ENCODE results near the gene ADIPOR2.

ADIPOR2 gene

GRCh38 chr12:1737652-1738286, 46.9 kb downstream of the ADIPOR2 start:
- no peak for DNase-seq

- no peak for DNase-seq
Observed at GRCh38 chr12:1738446-1738845, 47.6 kb downstream of the ADIPOR2 start.

- no peak for DNase-seq
Observed at GRCh38 chr12:1739368-1739767, 48.5 kb downstream of the ADIPOR2 start.

GRCh38 chr12:1740161-1740948, 49.5 kb downstream of the ADIPOR2 start:
- peak in 1 of 2 donors; percentile 19 for DNase-seq

GRCh38 chr12:1741154-1741949, 50.5 kb downstream of the ADIPOR2 start:
- DNase-seq = no peak

GRCh38 chr12:1744932-1745331, 54.1 kb downstream of the ADIPOR2 start:
- DNase-seq = no peak

GRCh38 chr12:1747609-1748008, 56.7 kb downstream of the ADIPOR2 start:
- no peak for DNase-seq

- DNase-seq = no peak
Observed at GRCh38 chr12:1749019-1749418, 58.1 kb downstream of the ADIPOR2 start.

GRCh38 chr12:1750300-1750699, 59.4 kb downstream of the ADIPOR2 start:
- no peak for DNase-seq

GRCh38 chr12:1758376-1758775, 67.5 kb downstream of the ADIPOR2 start:
- no peak for DNase-seq

- no peak for DNase-seq
Observed at GRCh38 chr12:1758887-1759286, 68.0 kb downstream of the ADIPOR2 start.

- no peak for DNase-seq
Observed at GRCh38 chr12:1760566-1761382, 69.9 kb downstream of the ADIPOR2 start.

- no peak for DNase-seq
Observed at GRCh38 chr12:1761857-1762256, 71.0 kb downstream of the ADIPOR2 start.

- DNase-seq = no peak
Observed at GRCh38 chr12:1763153-1763552, 72.3 kb downstream of the ADIPOR2 start.

GRCh38 chr12:1766110-1766509, 75.2 kb downstream of the ADIPOR2 start:
- no peak for DNase-seq

- DNase-seq = no peak
Observed at GRCh38 chr12:1767407-1768090, 76.7 kb downstream of the ADIPOR2 start.

GRCh38 chr12:1768615-1769014, 77.7 kb downstream of the ADIPOR2 start:
- DNase-seq = no peak

GRCh38 chr12:1769809-1770494, 79.1 kb downstream of the ADIPOR2 start:
- DNase-seq = no peak

- no peak for DNase-seq
Observed at GRCh38 chr12:1773937-1774655, 83.2 kb downstream of the ADIPOR2 start.

GRCh38 chr12:1776170-1776921, 85.5 kb downstream of the ADIPOR2 start:
- DNase-seq = no peak

All from CD4-positive, alpha-beta T cell treated with Interleukin-1 beta for 1 hour (primary cell).